8988T (cell line): Measurements from ENCODE around the gene NUMB.
A peak's percentile ranks its signal among the peaks of the same experiment; 100 is the strongest.

Experiments used
- DNase-seq: peaks from one replicate; pipeline ENCODE4 v3.0.0; 2011

Gene NUMB

GRCh38 chr14:73285979-73286378, 172.4 kb downstream of the NUMB start:
- no peak for DNase-seq

GRCh38 chr14:73283608-73284379, 174.6 kb downstream of the NUMB start:
- DNase-seq, result peak; percentile 35

GRCh38 chr14:73280903-73281302, 177.4 kb downstream of the NUMB start:
- DNase-seq, result no peak

- no peak for DNase-seq
These were observed 181.0 kb downstream of the NUMB start for GRCh38 chr14:73277376-73277775.

- no peak for DNase-seq
These were observed 181.5 kb downstream of the NUMB start for GRCh38 chr14:73276836-73277235.

GRCh38 chr14:73273799-73274198, 184.5 kb downstream of the NUMB start:
- DNase-seq, result no peak

GRCh38 chr14:73272393-73272792, 186.0 kb downstream of the NUMB start:
- DNase-seq, result no peak

GRCh38 chr14:73269729-73270531, 188.4 kb downstream of the NUMB start:
- no peak for DNase-seq

- no peak for DNase-seq
These were observed 190.9 kb downstream of the NUMB start for GRCh38 chr14:73267474-73267873.

- DNase-seq, result no peak
These were observed 192.0 kb downstream of the NUMB start for GRCh38 chr14:73266317-73266716.

- no peak for DNase-seq
These were observed 192.7 kb downstream of the NUMB start for GRCh38 chr14:73265721-73266046.

- DNase-seq, result no peak
These were observed 193.2 kb downstream of the NUMB start for GRCh38 chr14:73264885-73265720.

- no peak for DNase-seq
These were observed 194.1 kb downstream of the NUMB start for GRCh38 chr14:73264080-73264884.

- no peak for DNase-seq
These were observed 194.7 kb downstream of the NUMB start for GRCh38 chr14:73263606-73264005.

GRCh38 chr14:73262427-73263183, 195.7 kb downstream of the NUMB start:
- DNase-seq, result no peak

GRCh38 chr14:73261520-73262426, 196.6 kb downstream of the NUMB start:
- DNase-seq, result no peak

- no peak for DNase-seq
These were observed 197.3 kb downstream of the NUMB start for GRCh38 chr14:73261075-73261474.

- DNase-seq, result no peak
These were observed 197.8 kb downstream of the NUMB start for GRCh38 chr14:73260574-73260973.

GRCh38 chr14:73259837-73260236, 198.5 kb downstream of the NUMB start:
- DNase-seq, result no peak

GRCh38 chr14:73258845-73259611, 199.3 kb downstream of the NUMB start:
- DNase-seq, result no peak
